Measurements from ENCODE around the gene SLAMF8.

- no peak for TF ChIP-seq CTCF (IDR thresholded peaks at IDR 0.05)
- no peak for TF ChIP-seq POLR2A (IDR thresholded peaks at IDR 0.05)
Observed at GRCh38 chr1:159828176-159828575, 1.5 kb downstream of the SLAMF8 start.

Measured in ovary (tissue), 3 donors.